H1 (cell line): ENCODE measurements around the gene CDKN1A.

ENCODE experiments used
- EZH2 ChIP-seq: fragments of 200-600 bp; sonication (generic); IDR thresholded peaks from 2 replicates; pipeline ENCODE4 v1.7.1; 2012; ENCODE audit warnings: low read depth, mild to moderate bottlenecking, moderate library complexity, low read length, inconsistent platforms; ENCODE audit not compliant: severe bottlenecking
- POLR2A ChIP-seq, 2 experiments: IDR thresholded peaks; 1 replicate in 1 of 2; 2 replicates in 1 of 2; pipeline ENCODE4 v1.6.1; 2011; ENCODE audit warnings: low read depth in 2 of 2, low read length in 2 of 2, mild to moderate bottlenecking in 2 of 2; ENCODE audit errors: control extremely low read depth in 1 of 2
- TF ChIP-seq, protein P1 (sequence below), 3 experiments: IDR thresholded peaks; 1 replicate in 2 of 3; 2 replicates in 1 of 3; pipeline versions ENCODE4 v1.5.1 to v1.6.1; 2011; ENCODE audit warnings: low read length in 3 of 3, mild to moderate bottlenecking in 3 of 3, inconsistent platforms in 2 of 3, low read depth in 1 of 3, moderate library complexity in 1 of 3; ENCODE audit not compliant: insufficient read depth in 1 of 3; ENCODE audit errors: control extremely low read depth in 1 of 3
- TF ChIP-seq, protein P2 (sequence below): IDR thresholded peaks from 2 replicates; pipeline ENCODE4 v1.6.1; 2011; ENCODE audit warnings: low read depth, mild to moderate bottlenecking, low read length; ENCODE audit not compliant: insufficient read depth

DNA sequence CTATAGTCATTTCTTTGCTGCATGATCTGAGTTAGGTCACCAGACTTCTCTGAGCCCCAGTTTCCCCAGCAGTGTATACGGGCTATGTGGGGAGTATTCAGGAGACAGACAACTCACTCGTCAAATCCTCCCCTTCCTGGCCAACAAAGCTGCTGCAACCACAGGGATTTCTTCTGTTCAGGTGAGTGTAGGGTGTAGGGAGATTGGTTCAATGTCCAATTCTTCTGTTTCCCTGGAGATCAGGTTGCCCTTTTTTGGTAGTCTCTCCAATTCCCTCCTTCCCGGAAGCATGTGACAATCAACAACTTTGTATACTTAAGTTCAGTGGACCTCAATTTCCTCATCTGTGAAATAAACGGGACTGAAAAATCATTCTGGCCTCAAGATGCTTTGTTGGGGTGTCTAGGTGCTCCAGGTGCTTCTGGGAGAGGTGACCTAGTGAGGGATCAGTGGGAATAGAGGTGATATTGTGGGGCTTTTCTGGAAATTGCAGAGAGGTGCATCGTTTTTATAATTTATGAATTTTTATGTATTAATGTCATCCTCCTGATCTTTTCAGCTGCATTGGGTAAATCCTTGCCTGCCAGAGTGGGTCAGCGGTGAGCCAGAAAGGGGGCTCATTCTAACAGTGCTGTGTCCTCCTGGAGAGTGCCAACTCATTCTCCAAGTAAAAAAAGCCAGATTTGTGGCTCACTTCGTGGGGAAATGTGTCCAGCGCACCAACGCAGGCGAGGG, 594 bp upstream of the CDKN1A start:
- no peak for TF ChIP-seq POLR2A (IDR thresholded peaks at IDR 0.05; ENCODE audit: control extremely low read depth in 1 of 2, low read depth in 2 of 2, low read length in 2 of 2)
- TF ChIP-seq, protein P1, sequence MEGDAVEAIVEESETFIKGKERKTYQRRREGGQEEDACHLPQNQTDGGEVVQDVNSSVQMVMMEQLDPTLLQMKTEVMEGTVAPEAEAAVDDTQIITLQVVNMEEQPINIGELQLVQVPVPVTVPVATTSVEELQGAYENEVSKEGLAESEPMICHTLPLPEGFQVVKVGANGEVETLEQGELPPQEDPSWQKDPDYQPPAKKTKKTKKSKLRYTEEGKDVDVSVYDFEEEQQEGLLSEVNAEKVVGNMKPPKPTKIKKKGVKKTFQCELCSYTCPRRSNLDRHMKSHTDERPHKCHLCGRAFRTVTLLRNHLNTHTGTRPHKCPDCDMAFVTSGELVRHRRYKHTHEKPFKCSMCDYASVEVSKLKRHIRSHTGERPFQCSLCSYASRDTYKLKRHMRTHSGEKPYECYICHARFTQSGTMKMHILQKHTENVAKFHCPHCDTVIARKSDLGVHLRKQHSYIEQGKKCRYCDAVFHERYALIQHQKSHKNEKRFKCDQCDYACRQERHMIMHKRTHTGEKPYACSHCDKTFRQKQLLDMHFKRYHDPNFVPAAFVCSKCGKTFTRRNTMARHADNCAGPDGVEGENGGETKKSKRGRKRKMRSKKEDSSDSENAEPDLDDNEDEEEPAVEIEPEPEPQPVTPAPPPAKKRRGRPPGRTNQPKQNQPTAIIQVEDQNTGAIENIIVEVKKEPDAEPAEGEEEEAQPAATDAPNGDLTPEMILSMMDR (IDR thresholded peaks at IDR 0.05; ENCODE audit: control extremely low read depth in 1 of 3, insufficient read depth in 1 of 3, low read depth in 1 of 3, low read length in 3 of 3), result no peak
- TF ChIP-seq, protein P2, sequence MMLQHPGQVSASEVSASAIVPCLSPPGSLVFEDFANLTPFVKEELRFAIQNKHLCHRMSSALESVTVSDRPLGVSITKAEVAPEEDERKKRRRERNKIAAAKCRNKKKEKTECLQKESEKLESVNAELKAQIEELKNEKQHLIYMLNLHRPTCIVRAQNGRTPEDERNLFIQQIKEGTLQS, result no peak
- no peak for TF ChIP-seq EZH2
